ENCODE measurements around the gene HELZ.

DNA sequence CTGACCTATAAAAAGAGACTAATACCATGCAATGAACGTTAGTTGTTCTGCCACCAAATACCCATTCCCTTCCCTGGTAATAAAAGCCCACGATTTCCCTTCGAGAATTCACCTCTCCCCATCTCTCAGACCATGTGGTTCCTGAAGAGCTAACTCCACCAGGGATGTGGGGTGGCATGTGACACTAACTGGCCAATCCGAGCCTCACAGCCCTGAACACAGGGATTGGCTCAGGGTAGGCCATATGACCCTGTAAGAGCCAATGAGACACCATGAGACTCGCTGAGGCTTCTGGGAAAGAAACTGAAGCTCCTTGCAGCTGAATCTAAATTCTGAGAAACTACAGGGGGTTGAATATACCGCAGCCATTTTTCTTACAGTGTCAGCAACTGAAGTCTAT lies 21.1 kb downstream of the HELZ start:
- TF ChIP-seq POLR2AphosphoS5 (IDR thresholded peaks at IDR 0.05; ENCODE audit: low read depth, low read length) = no peak
- no peak for TF ChIP-seq POLR2A (IDR thresholded peaks at IDR 0.05; ENCODE audit: low read depth, low read length)
- TF ChIP-seq TAF1 (IDR thresholded peaks at IDR 0.05; ENCODE audit: borderline replicate concordance, low read depth, low read length) = no peak

Measured in GM12892 (cell line).